C1 segment of cervical spinal cord (tissue), 14 donors: ENCODE measurements around the gene ACOXL.

Source experiments
- DNase-seq, 14 donors: peaks; one replicate each; lab custom pipeline; 2025; lab: John Stamatoyannopoulos, UW

ACOXL gene

DNA sequence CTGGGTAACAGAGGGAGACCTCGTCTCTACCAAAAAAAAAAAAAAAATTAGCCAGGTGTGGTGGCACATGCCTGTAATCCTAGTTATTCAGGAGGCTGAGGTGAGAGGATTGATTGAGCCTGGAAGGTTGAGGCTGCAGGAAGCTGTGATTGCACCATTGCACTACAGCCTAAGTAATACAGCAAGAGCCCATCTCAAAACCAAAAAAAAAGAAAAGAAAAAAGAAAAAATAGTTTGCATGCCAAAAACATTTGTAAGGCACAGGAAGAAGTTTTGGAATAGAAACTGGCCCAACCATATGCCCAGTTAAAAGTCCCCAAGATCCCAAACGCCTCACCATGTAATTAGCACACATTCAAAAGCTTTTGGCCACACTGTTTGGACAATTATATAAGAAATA lies 13.4 kb upstream of the ACOXL start:
- no peak for DNase-seq

DNA sequence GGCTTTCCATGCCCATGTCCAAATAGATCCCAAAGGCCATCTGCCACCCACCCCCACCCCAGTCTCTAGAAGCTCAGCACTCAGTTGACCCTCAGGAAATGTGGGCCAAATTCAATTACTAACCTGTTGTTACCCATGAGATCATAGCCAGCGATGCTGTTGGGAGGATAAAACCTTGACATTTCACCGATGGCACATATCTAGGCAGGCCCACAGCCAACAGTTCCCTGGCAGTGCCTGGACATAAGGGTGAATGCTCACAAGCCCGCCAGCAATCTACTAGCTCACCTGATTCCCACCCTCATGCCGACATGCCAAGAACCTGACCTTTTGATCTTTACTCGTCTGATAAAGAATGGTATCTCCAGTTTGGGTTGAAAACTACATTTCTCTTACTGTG lies 11.8 kb upstream of the ACOXL start:
- peak in 1 of 14 donors; percentile 10 for DNase-seq

DNA sequence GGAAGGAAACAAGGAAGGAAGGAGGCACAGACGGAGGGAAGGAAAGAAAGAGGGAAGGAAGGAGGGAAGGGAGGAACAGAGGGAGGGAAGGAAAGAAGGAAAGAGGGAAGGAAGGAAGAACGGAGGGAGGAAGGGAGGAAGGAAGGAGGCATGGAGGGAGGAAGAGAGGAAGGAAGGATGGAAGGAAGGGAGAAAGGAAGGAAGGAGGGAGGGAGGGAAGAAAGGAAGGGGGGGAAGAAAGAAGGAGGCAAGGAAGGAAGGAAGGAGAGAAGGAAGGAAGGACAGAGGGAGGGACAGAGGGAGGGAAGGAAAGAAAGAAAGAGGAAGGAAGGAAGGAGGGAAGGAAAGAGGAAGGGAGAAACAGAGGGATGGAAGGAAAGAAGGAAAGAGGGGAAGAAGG lies 7.6 kb upstream of the ACOXL start:
- DNase-seq = no peak

DNA sequence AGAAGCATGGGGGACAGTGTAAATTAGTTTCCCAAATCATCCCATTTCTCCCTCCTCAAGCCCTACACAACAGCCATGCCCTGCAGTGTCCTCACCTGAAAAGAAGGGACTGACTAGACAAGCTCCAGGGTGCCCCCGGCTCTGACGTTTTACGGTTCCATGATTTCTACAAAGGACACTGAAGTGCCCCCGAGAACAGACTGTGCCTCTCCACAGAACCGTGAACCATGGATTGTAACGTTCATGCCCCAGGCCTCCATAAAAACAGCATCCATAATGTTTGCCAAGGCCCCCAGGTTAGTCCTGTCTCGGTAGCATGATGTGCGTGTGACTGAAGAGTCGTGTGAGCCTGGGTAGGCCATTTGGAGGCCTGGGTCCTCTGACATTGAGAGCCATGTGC lies 7.0 kb upstream of the ACOXL start:
- no peak for DNase-seq

DNA sequence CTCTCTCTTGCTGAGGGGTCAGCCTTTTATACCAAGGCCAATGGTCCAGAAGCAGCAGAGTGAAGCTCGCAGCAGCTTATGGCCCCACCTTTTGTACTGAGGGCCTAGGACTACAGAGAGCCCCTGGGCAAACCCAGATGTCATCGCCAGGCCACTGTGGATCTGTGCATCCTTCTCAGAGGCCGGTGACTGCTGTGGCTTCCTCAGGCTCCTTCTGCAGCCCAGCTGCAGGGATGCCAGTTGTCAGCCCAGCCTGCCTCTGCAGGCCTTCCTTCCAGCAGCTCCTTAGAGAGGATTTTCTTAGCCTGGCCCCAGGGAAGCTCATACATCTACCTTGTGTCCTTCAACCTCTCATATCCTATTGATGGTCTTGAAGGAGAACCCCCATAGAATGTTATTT lies 6.5 kb upstream of the ACOXL start:
- DNase-seq = no peak

DNA sequence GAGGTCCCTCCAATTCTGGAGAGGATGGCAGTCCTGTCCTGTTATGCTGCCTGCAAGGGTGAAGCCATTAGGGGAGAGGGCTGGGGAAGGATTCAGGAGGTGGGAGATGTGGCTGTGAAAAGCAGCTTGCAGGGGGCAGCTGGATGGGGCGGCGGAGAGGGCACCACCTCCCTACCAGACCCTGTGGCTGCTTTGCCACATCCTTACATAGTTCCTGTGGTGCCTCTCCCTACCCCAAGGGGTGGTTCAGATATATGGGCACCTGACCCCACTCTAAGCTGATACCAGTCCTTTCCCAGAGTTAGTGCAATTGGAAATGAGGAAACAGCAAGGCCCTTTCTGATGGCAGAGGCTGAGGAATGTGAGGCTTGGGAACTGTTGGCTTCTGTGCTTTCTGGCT lies 6.1 kb upstream of the ACOXL start:
- no peak for DNase-seq

DNA sequence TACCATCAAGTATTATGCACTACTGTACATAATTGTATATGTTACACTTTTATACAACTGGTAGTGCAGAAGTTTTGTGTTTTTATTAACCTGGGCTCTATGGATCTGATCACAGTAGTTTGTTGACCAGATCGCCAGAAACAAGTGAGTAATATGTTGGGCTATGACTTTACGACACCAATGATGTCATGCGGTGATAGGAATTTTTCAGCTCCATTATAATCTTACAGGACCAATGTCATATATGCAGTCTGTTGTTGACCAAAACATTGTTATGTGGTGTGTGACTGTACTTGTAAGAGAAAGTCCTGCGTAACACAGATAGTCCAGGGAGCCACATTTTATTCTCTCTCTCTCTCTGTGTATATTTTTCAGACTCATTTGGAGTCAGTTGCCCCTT lies 4.5 kb upstream of the ACOXL start:
- DNase-seq = no peak

DNA sequence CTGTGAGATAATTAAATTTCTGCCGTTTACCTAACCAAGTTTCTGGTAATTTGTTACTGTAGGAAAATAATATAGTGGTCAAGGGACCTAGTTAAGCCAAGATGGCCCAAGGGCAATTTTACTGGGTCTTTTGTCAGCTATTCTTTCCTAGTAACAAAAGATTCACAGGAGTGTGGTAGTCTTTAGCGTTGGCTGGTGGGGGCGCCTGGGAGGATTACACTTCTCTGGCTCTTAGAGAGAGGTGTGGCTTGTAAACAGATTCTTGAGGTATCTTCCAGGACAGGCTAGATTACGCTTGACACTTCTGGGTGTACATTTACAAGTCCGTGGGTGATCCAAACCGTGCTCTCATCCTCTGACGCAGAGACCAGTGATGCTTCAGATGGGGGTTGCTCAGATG lies 3.3 kb upstream of the ACOXL start:
- no peak for DNase-seq

DNA sequence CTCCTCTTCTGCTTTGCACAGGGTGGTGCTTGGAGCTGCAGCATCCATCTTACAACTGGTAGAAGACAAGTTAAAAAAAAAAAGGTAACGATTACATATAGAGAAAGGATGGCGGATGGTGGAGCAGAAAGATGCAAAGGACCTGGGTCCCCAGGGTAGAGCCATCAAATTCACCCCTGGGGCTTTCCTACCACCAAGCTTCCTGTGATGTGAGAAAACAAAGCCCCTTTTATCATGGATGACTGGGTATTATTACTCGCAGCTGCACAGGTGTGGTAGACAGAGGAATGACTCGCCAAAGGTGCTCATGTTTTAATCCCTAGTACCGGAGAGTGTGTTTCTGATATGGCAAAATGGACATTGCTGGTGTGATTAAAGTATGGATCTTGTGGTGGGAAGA lies 1.3 kb upstream of the ACOXL start:
- DNase-seq = no peak

DNA sequence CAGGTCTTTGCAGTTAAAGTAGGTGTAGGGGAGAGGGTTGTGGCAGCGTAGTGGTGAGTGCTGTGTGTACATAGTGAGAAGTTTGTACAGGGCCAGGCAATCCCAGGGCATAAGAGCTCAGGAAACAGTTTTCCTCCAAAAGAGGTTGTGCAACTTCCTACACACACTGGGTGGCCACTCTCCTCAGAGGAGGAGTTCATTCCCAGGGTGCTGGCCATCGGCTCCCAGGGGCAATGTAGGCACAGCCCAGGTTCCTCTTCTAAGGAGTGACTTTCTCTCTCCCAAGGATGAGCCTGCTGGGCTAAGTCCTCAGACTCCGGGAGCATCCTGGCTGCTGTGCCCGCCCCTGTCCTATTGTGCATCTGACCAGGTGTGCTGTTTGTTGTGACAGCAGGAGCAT lies 3.0 kb downstream of the ACOXL start:
- DNase-seq = no peak

DNA sequence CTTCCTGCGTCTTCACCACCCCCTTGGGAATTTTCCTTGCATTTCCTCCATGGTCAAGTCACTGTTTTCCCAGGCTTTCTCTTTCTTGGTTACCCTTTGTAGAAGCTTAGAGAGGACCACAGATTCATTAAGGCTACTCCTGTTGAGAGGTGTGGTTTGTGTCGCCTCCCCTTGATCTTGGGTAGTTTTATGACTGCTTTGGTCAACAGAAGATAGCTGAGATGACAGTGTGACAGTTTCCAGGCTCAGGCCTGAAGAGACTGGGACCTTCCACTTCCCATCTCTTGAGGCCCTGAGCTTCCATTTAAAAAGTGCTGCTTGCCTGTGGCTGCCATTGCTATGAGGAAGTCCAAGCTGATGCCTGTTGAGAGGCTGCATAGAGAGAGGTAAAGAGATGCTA lies 5.4 kb downstream of the ACOXL start:
- no peak for DNase-seq

DNA sequence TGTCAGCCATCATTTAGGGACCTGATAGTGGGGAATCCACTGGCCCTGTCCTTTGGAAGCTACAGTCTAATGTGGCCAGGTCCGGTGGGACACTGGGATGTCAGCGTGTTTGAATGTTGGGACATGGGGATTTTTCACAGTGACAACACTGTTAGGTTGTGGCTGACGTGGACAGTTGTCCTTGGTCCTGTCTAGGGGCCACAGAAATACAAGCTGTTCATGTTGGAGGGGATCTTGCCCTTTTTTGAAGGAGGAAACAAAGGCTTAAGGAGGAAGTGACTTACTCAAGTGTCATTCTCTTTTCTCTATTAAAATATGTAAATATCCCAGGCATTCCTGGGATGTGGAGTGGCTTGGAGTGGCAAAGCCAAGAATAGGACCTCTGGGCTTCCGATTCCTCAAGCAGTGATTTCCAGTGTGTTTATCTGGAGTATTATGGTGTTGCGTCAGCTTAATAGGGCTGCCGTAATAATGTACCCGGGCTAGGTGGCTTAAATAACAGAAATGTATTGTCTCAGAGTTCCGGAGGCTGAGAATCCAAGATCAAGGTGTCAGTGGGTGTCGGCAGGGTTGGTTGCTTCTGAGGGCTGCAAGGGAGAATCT lies 8.5 kb downstream of the ACOXL start:
- no peak for DNase-seq

DNA sequence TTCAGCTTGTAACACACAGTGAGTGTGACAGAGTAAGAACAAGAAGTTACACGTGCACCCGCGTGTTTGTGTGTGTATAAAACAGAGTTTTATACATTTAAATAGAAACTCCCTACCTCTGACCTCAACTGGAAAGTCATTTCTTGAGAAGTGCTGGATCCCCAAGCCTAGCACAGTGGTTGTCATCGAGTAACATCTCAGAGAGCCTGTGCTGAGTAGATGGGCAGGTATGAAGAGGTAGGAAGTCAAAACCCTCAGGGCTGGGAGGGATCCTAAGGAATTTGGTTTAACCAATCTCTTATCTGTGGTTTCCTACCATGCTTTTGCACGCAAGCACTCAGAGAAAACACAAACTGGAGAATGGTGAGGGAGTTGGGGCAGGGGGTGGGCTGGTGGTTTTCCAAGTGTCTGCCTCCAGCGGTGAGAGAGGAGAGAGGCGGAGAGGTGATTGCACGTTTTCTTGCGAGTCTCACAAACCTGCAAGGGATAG lies 9.2 kb downstream of the ACOXL start:
- no peak for DNase-seq

DNA sequence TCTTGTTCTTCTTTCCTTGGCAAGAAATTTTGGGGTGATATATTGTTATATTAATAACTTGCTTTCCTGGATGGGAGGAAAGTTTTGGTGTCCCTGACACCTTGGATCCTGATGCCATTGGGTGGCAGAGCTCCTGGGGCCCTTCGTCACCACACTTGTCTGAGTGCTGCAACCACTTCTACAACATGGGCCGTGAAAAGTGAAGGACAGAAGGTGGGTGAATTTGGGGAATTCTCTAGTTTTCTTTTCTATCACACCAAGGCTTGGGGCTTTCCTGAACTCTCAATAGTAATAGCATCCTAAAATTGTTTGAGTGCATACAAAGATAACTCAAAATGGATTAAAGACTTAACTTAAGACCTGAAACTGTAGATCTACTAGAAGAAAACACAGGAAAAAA lies 10.0 kb downstream of the ACOXL start:
- no peak for DNase-seq

DNA sequence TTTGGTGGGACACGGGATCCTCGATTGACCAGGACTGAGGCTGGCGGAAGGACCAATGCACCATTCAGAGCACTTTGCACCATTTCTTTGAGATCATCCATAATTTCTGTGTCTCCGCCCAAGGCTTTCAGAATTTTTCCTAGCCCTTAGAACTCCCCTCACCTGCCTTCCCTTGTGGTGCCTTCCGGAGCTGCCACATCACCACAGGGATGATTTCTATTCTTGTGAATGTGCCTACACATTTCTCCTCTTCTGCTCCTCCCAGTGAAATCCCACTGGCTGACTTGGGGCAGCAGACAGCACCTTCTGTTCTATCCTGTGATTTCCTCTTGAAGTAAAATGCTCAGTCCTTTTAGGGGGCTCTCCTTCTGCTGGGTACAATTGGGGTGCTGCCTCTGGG lies 11.2 kb downstream of the ACOXL start:
- no peak for DNase-seq

DNA sequence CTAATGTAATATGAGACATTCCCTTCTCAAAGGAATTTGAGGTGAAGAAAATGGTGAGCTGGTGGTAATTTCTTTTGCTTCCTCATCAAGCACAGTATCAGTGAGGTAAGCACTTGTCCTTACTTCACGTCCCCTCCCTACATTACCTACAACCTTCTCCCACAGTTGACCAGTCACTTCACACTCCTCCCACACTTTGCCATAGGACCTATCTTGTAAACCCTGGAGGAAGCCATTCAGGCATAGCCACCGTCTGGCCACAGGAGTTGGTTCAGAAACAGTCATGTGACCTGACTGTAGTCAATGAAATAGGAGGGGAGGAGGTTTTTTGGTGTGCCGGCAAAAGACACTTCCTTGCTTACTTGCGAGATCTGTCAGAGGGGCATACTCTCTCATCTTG lies 12.1 kb downstream of the ACOXL start:
- DNase-seq = no peak

DNA sequence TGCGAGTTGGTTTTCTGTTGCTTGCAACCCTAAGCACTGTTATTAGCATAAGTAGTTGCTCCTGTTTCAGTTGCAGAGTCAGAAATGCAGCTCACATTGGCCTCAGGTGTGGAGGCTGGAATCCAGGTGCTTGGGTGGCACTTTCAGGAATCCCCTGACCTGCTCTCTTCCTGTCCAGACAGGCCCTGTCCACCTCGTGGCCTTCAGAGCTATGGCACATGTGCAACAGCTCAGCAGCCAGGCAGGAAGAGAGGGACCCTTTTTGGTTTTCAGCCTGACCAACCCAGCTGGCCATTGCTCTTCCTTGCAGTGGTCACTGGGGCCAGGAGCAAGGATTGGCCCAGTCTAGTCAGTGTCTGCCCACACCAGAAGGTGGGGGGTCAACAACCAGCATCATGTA lies 12.7 kb downstream of the ACOXL start:
- no peak for DNase-seq

DNA sequence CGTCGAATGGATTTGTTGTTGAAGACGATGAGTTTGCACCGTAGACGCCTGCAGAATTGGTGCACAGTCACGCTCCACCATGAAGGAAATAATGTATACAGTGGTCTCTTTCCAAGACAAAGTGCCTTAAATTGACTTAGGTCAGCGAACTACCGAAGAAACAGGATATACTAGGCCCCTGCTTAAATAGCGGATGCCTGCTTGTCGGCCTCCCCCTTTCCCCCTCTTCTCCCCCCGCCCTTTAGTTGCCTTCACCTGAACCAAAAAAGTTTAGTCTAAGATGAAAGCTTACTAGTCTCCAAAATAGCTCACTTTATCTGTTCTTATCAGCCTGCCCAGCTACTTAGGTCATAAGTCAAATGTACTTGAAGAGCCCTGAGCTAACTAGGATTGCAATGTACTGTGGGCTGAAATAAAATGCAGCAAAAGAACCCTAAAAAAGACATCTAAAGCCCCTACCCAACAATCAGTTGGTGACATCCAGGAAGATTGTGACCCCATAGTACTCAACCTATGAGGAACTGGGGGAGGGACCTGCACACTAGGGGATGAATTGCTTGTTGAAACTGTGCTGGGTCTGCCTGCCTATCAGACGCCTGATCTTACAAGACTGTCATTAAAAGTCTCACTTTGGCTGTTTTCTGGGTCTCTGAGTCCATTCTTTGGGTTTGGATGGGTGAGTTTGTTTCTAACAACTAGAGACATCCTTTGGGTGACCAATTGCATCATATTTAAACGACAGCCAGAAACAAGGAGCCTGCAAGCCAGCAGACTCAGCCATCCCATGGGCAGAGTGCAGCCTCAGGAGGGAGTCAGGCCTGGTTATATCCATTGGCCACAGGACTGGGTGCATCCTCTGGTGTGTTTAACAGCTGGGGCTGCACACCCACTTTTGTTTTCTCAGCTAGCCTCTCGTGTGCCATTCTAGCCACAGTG lies 14.5 kb downstream of the ACOXL start:
- DNase-seq = no peak

DNA sequence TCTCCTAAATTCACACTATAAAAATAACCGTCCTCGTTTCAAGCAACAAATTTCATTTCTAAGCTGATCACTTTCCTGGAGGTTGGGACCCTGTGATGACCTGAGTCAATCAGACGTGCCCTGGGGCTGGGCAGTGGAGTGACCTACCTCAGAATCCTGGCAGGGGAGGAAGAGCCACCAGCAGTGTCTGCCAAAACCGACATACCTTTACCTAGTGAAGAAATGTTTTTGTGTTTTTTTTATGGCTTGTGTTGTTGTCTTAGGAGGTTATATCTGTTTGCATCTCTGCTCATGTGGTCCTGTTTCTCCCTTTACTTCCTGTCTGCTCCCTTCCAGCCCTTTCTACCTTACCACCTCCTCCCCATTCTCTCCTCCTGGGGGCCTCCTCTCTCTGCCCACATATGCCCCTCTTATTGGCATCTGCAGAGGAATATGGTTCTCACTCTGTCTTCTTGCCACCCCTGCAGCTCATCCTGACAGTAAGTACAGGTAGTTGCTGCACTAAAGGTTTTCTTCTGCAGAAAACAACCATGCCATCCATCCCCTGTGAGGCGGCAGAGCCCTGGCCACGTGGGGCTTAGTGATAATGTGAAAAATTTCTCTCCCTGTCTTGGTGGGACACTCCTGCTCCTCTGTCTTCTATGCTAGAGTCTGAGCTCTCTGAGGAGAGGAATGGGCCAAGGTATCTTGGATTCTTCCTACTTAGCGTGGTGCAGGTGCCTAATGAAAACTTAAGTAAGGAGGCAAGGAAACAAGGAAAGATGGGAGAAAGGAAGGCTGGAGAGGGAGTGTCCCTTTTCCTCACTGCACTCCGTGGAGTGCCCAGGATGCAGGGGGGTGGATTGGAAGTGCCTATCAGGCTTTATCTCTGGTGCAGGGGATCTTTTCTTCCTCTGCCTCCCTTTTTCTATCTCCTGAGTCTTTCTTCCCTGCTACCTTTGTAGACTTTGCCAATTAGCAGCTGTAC lies 15.4 kb downstream of the ACOXL start:
- DNase-seq = no peak

DNA sequence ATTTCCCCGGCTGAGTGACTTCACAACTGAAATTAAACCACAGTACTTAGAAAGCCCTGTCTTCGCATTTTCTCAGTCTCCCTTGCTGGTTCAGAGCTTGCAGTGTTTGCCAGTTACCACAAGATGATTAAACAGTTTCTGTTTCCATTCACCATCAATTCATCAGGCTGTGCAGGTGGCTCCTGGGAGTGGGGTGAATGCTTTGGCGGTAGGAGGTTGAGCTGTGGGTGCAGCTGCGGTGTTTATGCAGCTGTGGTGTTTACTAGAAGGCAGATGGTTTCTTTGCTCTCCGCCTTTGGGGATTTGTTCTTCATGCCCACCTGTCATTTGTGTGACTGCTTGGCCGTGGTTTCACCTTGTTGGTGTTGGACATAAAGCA lies 16.1 kb downstream of the ACOXL start:
- DNase-seq = no peak

DNA sequence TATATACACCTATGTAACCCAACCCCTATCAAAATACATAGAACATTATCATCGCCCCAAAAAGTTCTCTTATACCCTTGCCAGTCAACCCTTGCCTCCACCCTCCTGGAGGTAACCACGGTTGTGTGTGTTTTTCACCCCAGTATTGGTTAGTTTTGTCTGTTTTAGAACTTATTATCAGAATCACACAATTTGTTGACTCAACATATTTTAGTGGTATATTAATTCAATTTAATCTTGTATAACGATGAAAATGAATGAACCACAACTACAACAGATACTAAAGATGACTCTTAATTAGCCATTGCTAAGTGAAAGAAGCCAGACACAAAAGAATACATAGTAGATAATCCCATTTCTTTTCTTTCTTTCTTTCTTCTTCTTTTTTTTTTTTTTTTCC lies 19.3 kb downstream of the ACOXL start:
- no peak for DNase-seq

DNA sequence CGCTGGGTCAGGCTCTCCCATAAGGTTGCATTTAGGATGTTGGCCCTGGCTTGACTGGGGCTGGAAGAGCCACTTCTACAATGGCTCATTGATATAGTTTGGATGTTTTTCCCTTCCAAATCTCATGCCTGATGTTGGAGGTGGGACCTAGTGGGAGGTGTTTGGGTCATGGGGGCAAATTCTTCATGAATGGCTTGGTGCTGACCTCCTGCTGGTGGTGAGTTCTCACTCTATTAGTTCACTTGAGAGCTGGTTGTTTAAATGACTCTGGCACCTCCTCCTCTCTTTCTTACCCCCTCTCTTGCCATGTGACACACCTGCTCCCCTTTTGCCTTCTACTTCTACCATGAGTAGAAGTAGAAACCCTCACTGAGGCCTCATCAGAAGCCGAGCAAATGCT lies 20.5 kb downstream of the ACOXL start:
- no peak for DNase-seq
